ENCODE data around the gene LTBP1.
"Not testable (repeated sequence)": the region's sequence is repeated elsewhere in the genome, so short reads cannot be mapped to it uniquely, and the experiment has no call there.

The LTBP1 gene

DNA sequence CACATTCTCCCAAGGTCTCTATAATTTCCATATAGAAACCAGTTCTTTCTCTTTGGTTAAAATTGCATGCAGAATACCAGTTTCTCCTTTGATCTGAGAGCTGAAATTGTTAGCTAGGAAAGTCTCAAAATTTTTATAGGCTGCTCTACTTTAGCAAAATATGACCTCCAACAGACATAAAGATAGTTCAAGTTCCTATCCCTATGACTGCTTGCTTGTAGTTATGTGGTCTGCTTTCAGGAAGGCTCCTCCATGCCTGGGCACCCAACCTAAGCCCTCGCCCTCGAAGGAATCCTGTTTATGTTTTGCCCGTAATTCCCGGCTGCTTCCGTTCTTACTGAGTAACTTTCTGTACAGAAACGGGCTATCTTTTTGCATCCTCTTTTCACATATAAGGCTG lies 28.0 kb upstream of the LTBP1 start:
- Histone ChIP-seq H3K9ac (ENCODE audit: low read length) (no peak overlapping the region), H3K27me3 (replicated peaks; ENCODE audit: control insufficient read depth, insufficient read depth, low read length) (peaks cover 23% of the 10 kb centered on the region), H3K4me1 (ENCODE audit: control insufficient read depth, insufficient read depth, low read length) (no peaks in the 10 kb centered on the region), H3K36me3 (ENCODE audit: control insufficient read depth, insufficient read depth, low read length, severe bottlenecking) (no peaks in the 10 kb centered on the region), H3K9me3 (ENCODE audit: control insufficient read depth, low read length) (peaks cover 4% of the 10 kb centered on the region), H3K4me3 (ENCODE audit: low read length) (no peak overlapping the region)
- peak; percentile 29 for DNase-seq (ENCODE audit: low read depth)

DNA sequence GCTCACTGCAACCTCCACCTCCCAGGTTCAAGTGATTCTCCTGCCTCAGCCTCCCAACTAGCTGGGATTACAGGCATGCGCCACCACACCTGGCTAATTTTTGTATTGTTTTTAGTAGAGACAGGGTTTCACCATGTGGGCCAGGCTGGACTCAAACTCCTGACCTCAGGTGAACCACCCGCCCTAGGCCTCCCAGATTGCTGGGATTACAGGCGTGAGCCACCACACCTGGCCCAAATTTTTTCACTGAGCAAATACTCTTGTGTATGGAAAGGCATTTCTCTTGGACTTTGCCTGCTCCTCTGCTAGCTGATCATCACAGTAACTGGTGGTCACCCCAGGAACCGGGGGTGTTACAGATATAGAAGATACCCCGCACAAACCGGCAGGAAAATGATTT lies 26.9 kb upstream of the LTBP1 start:
- H3K4me1 ChIP-seq (ENCODE audit: control insufficient read depth, insufficient read depth, low read length); H3K9me3 ChIP-seq (ENCODE audit: control insufficient read depth, low read length); H3K9ac ChIP-seq (ENCODE audit: low read length); H3K4me3 ChIP-seq (ENCODE audit: low read length); H3K36me3 ChIP-seq (ENCODE audit: control insufficient read depth, insufficient read depth, low read length, severe bottlenecking); DNase-seq (ENCODE audit: low read depth): not testable (repeated sequence)
- peaks cover 30% of the 10 kb centered on the region for H3K27me3 ChIP-seq (replicated peaks; ENCODE audit: control insufficient read depth, insufficient read depth, low read length)

DNA sequence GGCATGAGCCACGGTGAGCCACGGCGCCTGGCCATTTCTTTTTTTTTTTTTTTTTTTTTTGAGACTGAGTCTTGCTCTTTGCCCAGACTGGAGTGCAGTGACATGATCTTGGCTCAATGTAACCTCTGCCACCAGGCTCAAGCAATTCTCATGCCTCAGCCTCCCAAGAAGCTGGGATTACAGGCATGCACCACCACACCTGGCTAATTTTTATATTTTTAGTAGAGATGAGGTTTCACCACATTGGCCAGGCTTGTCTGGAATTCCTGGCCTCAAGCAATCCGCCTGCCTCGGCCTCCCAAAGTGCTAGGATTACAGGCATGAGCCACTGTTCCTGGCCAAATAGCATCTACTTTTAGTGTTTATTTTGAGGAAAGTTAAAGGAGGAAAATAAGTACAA lies 25.3 kb upstream of the LTBP1 start:
- H3K27me3 ChIP-seq (replicated peaks; ENCODE audit: control insufficient read depth, insufficient read depth, low read length): peaks cover 42% of the 10 kb centered on the region

DNA sequence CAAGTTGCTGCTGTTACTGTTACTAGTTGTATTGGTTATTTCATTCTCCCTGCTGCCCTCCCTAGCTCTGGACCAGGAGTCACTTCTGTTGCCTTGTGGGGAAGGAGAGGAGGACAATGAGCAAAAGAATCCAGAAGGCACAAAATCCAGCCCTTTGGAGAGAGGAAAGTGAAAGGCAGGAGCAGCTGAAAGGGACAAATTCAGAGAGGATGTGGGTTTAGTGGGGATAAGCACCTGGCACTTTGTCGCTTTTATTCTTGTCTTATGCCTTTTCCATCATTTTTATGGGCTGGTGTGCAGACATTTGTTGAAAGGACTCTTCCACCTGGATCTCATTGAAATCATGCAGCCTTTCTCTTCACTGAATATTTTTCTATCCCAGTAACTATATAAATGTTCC lies 24.3 kb upstream of the LTBP1 start:
- Histone ChIP-seq H3K4me1 (ENCODE audit: control insufficient read depth, insufficient read depth, low read length) (no peaks in the 10 kb centered on the region), H3K9me3 (ENCODE audit: control insufficient read depth, low read length) (peaks cover 4% of the 10 kb centered on the region), H3K27me3 (replicated peaks; ENCODE audit: control insufficient read depth, insufficient read depth, low read length) (peaks cover 47% of the 10 kb centered on the region), H3K9ac (ENCODE audit: low read length) (no peak overlapping the region), H3K36me3 (ENCODE audit: control insufficient read depth, insufficient read depth, low read length, severe bottlenecking) (no peaks in the 10 kb centered on the region), H3K4me3 (ENCODE audit: low read length) (no peak overlapping the region)
- no peak for DNase-seq (ENCODE audit: low read depth)

More for the DNA sequence above, 25.3 kb upstream of the LTBP1 start:
- not testable (repeated sequence) for H3K9ac ChIP-seq (ENCODE audit: low read length); H3K36me3 ChIP-seq (ENCODE audit: control insufficient read depth, insufficient read depth, low read length, severe bottlenecking); H3K4me1 ChIP-seq (ENCODE audit: control insufficient read depth, insufficient read depth, low read length); H3K4me3 ChIP-seq (ENCODE audit: low read length); DNase-seq (ENCODE audit: low read depth); H3K9me3 ChIP-seq (ENCODE audit: control insufficient read depth, low read length)

DNA sequence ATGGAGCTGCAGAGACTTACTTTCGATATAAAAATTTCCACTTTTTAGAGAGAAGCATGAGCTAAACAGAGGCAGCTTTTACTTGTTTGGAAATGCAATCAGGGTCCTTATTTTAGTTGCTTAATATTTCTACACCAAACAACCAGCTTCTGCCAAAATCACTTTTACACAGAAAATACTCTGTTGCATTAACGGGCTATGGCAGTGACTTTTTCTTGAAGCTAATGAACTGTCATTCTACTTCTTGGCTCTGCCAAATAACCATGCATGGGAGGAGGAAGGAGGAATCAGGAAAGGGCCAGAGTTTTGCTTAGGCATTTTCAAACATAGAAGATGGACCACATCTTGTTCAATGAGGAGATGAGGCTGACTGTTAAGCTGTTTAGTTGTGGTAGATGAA lies 23.6 kb upstream of the LTBP1 start:
- Histone ChIP-seq H3K9me3 (ENCODE audit: control insufficient read depth, low read length) (peaks cover 4% of the 10 kb centered on the region), H3K27me3 (replicated peaks; ENCODE audit: control insufficient read depth, insufficient read depth, low read length) (peaks cover 53% of the 10 kb centered on the region), H3K9ac (ENCODE audit: low read length) (no peak overlapping the region), H3K4me3 (ENCODE audit: low read length) (no peak overlapping the region), H3K4me1 (ENCODE audit: control insufficient read depth, insufficient read depth, low read length) (no peaks in the 10 kb centered on the region), H3K36me3 (ENCODE audit: control insufficient read depth, insufficient read depth, low read length, severe bottlenecking) (no peaks in the 10 kb centered on the region)
- no peak for DNase-seq (ENCODE audit: low read depth)

DNA sequence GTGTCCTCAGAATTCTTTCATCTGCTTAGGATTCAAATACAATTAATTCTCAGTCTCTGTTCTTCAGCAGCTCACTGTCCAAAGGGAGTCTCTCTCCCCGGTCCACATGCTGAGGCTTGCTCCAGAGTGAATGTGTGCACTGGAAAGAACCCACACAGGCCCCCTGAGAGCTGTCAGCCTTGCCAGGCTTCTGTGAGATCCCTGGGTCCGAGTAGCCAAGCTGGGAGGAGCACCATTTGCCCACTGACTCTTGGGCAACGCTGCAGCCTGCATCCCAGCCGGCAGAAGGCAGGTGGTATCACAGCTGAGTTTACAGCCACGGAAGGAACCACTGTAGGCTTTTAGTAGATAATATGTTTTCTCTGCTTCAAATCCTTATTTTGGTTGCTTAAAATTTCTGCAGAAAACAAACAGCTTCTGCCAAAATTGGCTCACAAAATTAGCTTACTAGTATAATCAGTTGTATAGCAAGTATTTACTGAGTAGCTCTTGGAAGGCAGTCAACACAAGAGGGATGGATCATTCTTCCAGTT lies 21.4 kb upstream of the LTBP1 start:
- Histone ChIP-seq H3K4me3 (ENCODE audit: low read length) (no peak overlapping the region), H3K9ac (ENCODE audit: low read length) (no peak overlapping the region), H3K4me1 (ENCODE audit: control insufficient read depth, insufficient read depth, low read length) (no peaks in the 10 kb centered on the region), H3K27me3 (replicated peaks; ENCODE audit: control insufficient read depth, insufficient read depth, low read length) (peaks cover 48% of the 10 kb centered on the region), H3K36me3 (ENCODE audit: control insufficient read depth, insufficient read depth, low read length, severe bottlenecking) (no peaks in the 10 kb centered on the region), H3K9me3 (ENCODE audit: control insufficient read depth, low read length) (peaks cover 4% of the 10 kb centered on the region)
- DNase-seq (ENCODE audit: low read depth): no peak

DNA sequence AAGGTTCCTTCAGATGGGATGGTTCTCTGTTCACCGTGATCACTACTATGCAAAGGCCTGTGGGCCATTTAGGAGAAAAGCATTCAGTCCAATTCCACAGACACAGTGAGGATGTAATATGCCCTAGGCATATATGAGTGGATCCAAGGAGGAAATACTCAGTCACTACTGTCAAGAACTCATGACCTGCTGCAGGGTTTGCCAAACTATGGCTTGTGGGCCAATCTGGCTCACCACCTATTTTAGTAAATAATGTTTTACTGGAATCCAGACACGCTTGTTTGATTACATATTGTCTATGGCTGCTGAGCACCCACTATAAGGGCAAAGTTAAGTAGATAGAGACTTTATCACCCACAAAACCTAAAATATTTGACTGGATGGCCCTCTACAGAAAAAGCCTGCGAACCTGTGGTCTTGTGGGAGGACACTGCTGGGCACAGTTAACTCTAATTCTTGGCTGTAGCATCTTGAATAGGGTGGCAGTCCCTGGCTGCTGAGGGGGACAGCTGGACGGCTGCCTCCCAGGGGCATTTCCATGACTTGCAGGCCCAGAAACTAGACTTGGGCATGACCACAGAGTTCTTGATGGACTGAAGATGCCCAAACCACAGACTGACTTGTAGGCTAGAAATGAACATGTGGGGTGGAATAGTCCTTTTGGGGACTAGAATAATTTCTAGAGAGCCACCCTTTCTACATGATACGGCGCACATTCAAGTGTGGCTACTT lies 20.6 kb upstream of the LTBP1 start:
- H3K9me3 ChIP-seq (ENCODE audit: control insufficient read depth, low read length): peaks cover 4% of the 10 kb centered on the region
- no peaks in the 10 kb centered on the region for H3K36me3 ChIP-seq (ENCODE audit: control insufficient read depth, insufficient read depth, low read length, severe bottlenecking)
- H3K4me3 ChIP-seq (ENCODE audit: low read length): no peak overlapping the region
- H3K9ac ChIP-seq (ENCODE audit: low read length): no peak overlapping the region
- peaks cover 48% of the 10 kb centered on the region for H3K27me3 ChIP-seq (replicated peaks; ENCODE audit: control insufficient read depth, insufficient read depth, low read length)
- no peak for DNase-seq (ENCODE audit: low read depth)
- H3K4me1 ChIP-seq (ENCODE audit: control insufficient read depth, insufficient read depth, low read length): no peaks in the 10 kb centered on the region

DNA sequence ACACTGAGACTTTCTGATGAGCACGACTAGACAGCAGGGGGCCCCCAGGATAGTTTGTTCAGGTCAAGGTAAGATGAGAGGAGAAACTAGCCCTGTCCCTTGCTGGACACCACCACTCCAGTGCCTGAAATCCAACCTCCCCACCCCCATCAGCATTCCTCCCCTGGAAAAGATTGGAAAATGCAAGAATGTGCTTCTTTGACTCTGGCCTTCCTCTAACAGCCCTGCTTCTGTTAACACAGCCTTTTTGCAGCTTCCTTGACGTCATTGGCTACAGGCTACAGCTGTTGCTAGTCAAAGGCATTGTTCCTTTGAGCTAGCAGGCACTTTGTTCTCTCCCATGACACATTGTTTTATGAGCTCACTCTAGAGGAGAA lies 20.1 kb upstream of the LTBP1 start:
- no peak for DNase-seq (ENCODE audit: low read depth)
- Histone ChIP-seq H3K4me1 (ENCODE audit: control insufficient read depth, insufficient read depth, low read length) (no peaks in the 10 kb centered on the region), H3K9ac (ENCODE audit: low read length) (no peak overlapping the region), H3K9me3 (ENCODE audit: control insufficient read depth, low read length) (peaks cover 4% of the 10 kb centered on the region), H3K36me3 (ENCODE audit: control insufficient read depth, insufficient read depth, low read length, severe bottlenecking) (no peaks in the 10 kb centered on the region), H3K27me3 (replicated peaks; ENCODE audit: control insufficient read depth, insufficient read depth, low read length) (peaks cover 48% of the 10 kb centered on the region), H3K4me3 (ENCODE audit: low read length) (no peak overlapping the region)

DNA sequence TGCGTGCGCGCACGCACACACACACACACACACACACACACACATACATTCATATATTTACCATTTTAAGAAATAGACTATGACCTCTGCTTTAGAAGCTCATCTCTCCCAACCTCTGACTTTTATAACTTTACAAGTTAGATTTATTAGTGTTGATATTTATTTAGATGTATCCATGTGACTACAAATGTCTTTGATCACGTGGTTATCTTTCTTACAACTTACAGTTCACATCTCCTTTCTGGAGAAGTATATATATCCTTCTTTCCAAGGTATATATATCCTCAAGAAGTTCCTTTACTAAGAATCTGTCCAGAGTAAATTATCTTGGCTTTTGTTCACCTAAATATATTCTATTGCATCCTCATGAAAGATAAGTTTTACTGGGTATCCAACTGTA lies 16.3 kb upstream of the LTBP1 start:
- Histone ChIP-seq H3K9ac (ENCODE audit: low read length) (no peak overlapping the region), H3K9me3 (ENCODE audit: control insufficient read depth, low read length) (no peaks in the 10 kb centered on the region), H3K27me3 (replicated peaks; ENCODE audit: control insufficient read depth, insufficient read depth, low read length) (peaks cover 26% of the 10 kb centered on the region), H3K36me3 (ENCODE audit: control insufficient read depth, insufficient read depth, low read length, severe bottlenecking) (no peaks in the 10 kb centered on the region), H3K4me3 (ENCODE audit: low read length) (no peak overlapping the region), H3K4me1 (ENCODE audit: control insufficient read depth, insufficient read depth, low read length) (no peaks in the 10 kb centered on the region)
- no peak for DNase-seq (ENCODE audit: low read depth)

DNA sequence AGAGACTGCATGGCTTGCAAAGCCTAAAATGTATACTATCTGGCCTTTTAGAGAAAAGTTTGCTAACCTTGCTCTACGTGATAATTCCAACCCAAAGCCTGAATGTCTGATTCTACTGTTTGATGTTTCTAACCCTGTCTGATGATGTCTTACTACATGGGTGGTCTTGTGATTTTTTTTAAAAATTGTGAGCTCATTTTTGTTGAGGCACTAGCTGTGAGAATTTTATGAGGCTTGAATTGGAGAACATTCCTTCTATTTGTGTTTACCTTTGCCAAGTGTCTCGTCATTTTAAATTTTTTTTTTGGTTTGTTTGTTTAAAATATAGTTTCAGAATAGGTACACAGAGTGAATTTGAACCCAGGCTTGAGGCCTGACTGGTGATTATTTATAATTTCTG lies 15.2 kb upstream of the LTBP1 start:
- Histone ChIP-seq H3K9me3 (ENCODE audit: control insufficient read depth, low read length) (no peaks in the 10 kb centered on the region), H3K27me3 (replicated peaks; ENCODE audit: control insufficient read depth, insufficient read depth, low read length) (peaks cover 20% of the 10 kb centered on the region), H3K4me1 (ENCODE audit: control insufficient read depth, insufficient read depth, low read length) (no peaks in the 10 kb centered on the region), H3K4me3 (ENCODE audit: low read length) (no peak overlapping the region), H3K9ac (ENCODE audit: low read length) (no peak overlapping the region), H3K36me3 (ENCODE audit: control insufficient read depth, insufficient read depth, low read length, severe bottlenecking) (no peaks in the 10 kb centered on the region)
- no peak for DNase-seq (ENCODE audit: low read depth)

DNA sequence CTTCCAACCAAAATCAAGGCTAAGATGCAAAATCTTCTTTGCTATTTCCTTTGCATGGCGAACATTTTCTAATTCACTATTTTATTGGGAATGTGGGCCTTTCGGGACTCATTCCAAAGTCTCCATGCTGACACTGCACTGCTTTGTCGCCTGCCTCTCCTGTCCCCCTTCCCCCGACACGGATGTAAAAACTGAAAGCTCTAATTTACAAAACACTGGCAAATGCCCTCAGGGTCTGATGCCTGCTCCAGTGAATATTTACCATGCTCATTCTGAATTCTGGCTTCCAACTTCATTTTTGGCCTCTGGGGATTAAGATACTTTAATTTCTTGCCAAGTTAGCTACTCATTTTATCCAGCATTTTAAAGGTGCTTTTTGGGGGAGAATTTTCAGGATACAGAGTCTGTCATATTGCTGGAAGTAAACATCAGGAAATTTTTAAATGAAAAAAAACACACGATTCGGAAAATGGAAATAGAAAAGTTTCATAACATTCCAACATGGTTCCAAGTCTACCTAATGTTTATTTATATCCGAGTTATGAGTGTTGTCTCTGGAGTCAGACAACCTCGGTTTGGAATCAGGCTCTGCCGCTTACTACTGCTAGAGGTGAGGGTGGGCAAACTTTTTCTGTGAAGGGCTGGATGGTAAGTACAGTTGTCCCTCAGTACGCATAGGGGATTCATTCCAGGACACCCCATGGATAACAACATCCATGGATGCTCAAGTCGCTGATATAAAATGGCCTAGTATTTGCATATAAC lies 14.6 kb upstream of the LTBP1 start:
- Histone ChIP-seq H3K4me1 (ENCODE audit: control insufficient read depth, insufficient read depth, low read length) (no peaks in the 10 kb centered on the region), H3K9ac (ENCODE audit: low read length) (no peak overlapping the region), H3K4me3 (ENCODE audit: low read length) (no peak overlapping the region), H3K36me3 (ENCODE audit: control insufficient read depth, insufficient read depth, low read length, severe bottlenecking) (no peaks in the 10 kb centered on the region), H3K27me3 (replicated peaks; ENCODE audit: control insufficient read depth, insufficient read depth, low read length) (peaks cover 20% of the 10 kb centered on the region), H3K9me3 (ENCODE audit: control insufficient read depth, low read length) (no peaks in the 10 kb centered on the region)
- DNase-seq (ENCODE audit: low read depth): no peak

Data from adipocyte (in vitro differentiated cells).